A204.1 (cell line): ENCODE results near the gene NTN1.
A peak's percentile ranks its signal among the peaks of the same experiment; 100 is the strongest.
"Not testable (repeated sequence)": the region's sequence is repeated elsewhere in the genome, so short reads cannot be mapped to it uniquely, and the experiment has no call there.

ENCODE experiments used
- FAIRE-seq: peaks from 2 replicates; lab custom pipeline; 2012; peaks lifted over from hg19 to GRCh38; lab: Jason Lieb, UNC

NTN1 gene

GRCh38 chr17:9021158-9021991 is at the start of gene NTN1:
NTN1 (plus strand) TSS chr17:9021510; CDS start chr17:9022374, 864 bp downstream.
- no peak for FAIRE-seq

- FAIRE-seq: no peak
Measured at GRCh38 chr17:8975091-8975725, 46.1 kb upstream of the NTN1 start.

- FAIRE-seq: no peak
Measured at GRCh38 chr17:8976638-8977037, 44.7 kb upstream of the NTN1 start.

GRCh38 chr17:8979715-8980114 is 41.6 kb upstream of the NTN1 start:
- no peak for FAIRE-seq

- FAIRE-seq: no peak
Measured at GRCh38 chr17:8981443-8981842, 39.9 kb upstream of the NTN1 start.

- not testable (repeated sequence) for FAIRE-seq
Measured at GRCh38 chr17:8984225-8984624, 37.1 kb upstream of the NTN1 start.

- FAIRE-seq: no peak
Measured at GRCh38 chr17:8985054-8985701, 36.1 kb upstream of the NTN1 start.

GRCh38 chr17:8986295-8986694 is 35.0 kb upstream of the NTN1 start:
- no peak for FAIRE-seq

GRCh38 chr17:8988263-8988935 is 32.9 kb upstream of the NTN1 start:
- FAIRE-seq: not testable (repeated sequence)

- FAIRE-seq: no peak
Measured at GRCh38 chr17:8991514-8992285, 29.6 kb upstream of the NTN1 start.

- FAIRE-seq: no peak
Measured at GRCh38 chr17:8994319-8994718, 27.0 kb upstream of the NTN1 start.

GRCh38 chr17:8995711-8996110 is 25.6 kb upstream of the NTN1 start:
- FAIRE-seq: no peak

- FAIRE-seq: peak; percentile 41
Measured at GRCh38 chr17:8997994-8998628, 23.2 kb upstream of the NTN1 start.

GRCh38 chr17:9001559-9001958 is 19.8 kb upstream of the NTN1 start:
- no peak for FAIRE-seq

GRCh38 chr17:9002227-9002605 is 19.1 kb upstream of the NTN1 start:
- FAIRE-seq: no peak

GRCh38 chr17:9002606-9003354 is 18.5 kb upstream of the NTN1 start:
- no peak for FAIRE-seq

GRCh38 chr17:9003355-9004131 is 17.8 kb upstream of the NTN1 start:
- no peak for FAIRE-seq

- no peak for FAIRE-seq
Measured at GRCh38 chr17:9004132-9004960, 17.0 kb upstream of the NTN1 start.

GRCh38 chr17:9004961-9005285 is 16.4 kb upstream of the NTN1 start:
- FAIRE-seq: no peak
